IMR-90 (cell line): ENCODE data around the gene ENOX2. TPM values are rescaled to one million over a fixed set of nuclear protein-coding genes. Genes with fewer than 3 reads are reported as not detected.
A peak's percentile ranks its signal among the peaks of the same experiment; 100 is the strongest.

ENCODE experiments used
- ATAC-seq: fragments of 200-7000 bp; cut with Tn5 transposase; 2 replicates; pipeline ENCODE4 v1.9.1; 2020; ENCODE audit warnings: low read depth, mild to moderate bottlenecking, moderate library complexity
- BruUV-seq: library from RNA; stranded (reverse); fragments of 400-500 nt; replicated peaks from 2 replicates; lab custom pipeline; 2021; lab: Mats Ljungman, UMichigan
- CTCF ChIA-PET: fragments of 300-600 bp; formaldehyde crosslinking; extraction: SDS; loops from one replicate; lab custom pipeline; 2021; ENCODE audit warnings: antibody characterized with exemption; lab: Yijun Ruan, JAX
- POLR2A ChIA-PET: fragments of 300-600 bp; sonication (Branson Sonifier 250); formaldehyde crosslinking; loops from one replicate; lab custom pipeline; 2022; ENCODE audit warnings: antibody characterized with exemption; ENCODE audit not compliant: unreplicated experiment; lab: Charles Lee
- DNase-seq: peaks from one replicate; pipeline ENCODE4 v3.0.0; 2013
- H2AFZ ChIP-seq: replicated peaks from 2 replicates; pipeline ENCODE3; 2013; ENCODE audit warnings: low read length, mild to moderate bottlenecking; ENCODE audit not compliant: poor library complexity
- H2AK5ac ChIP-seq: 2 replicates; pipeline ENCODE4 v1.6.1; 2013; ENCODE audit warnings: low read depth, low read length, inconsistent platforms
- H2AK9ac ChIP-seq: replicated peaks from 2 replicates; pipeline ENCODE3; 2013; ENCODE audit warnings: mild to moderate bottlenecking, low read depth, low read length, moderate library complexity; ENCODE audit not compliant: poor library complexity
- H2BK120ac ChIP-seq: 2 replicates; pipeline ENCODE4 v1.6.1; 2013; ENCODE audit warnings: low read depth, low read length, inconsistent platforms
- H2BK15ac ChIP-seq: 3 replicates; pipeline ENCODE4 v1.6.1; 2013; ENCODE audit warnings: low read depth, low read length, inconsistent platforms
- H2BK20ac ChIP-seq: 2 replicates; pipeline ENCODE4 v1.6.1; 2013; ENCODE audit warnings: low read depth, mild to moderate bottlenecking, inconsistent platforms, low read length, moderate library complexity
- H2BK5ac ChIP-seq: 2 replicates; pipeline ENCODE4 v1.6.1; 2013; ENCODE audit warnings: mild to moderate bottlenecking, low read depth, low read length, inconsistent platforms; ENCODE audit not compliant: poor library complexity, severe bottlenecking
- H3K14ac ChIP-seq: replicated peaks from 2 replicates; pipeline ENCODE4 v1.6.1; 2013; ENCODE audit warnings: low read depth, low read length, inconsistent platforms
- H3K18ac ChIP-seq: 2 replicates; pipeline ENCODE4 v1.6.1; 2013; ENCODE audit warnings: low read depth, low read length, control low read depth
- H3K23ac ChIP-seq: 2 replicates; pipeline ENCODE4 v1.6.1; 2013; ENCODE audit warnings: low read depth, low read length, inconsistent platforms
- H3K27ac ChIP-seq: 2 replicates; pipeline ENCODE4 v1.5.1; 2013; ENCODE audit warnings: mild to moderate bottlenecking, control low read depth, low read length; ENCODE audit not compliant: insufficient read depth
- H3K27me3 ChIP-seq: 2 replicates; pipeline ENCODE4 v1.6.1; 2013; ENCODE audit warnings: low read length; ENCODE audit not compliant: control insufficient read depth, insufficient read depth
- H3K36me3 ChIP-seq: 2 replicates; pipeline ENCODE4 v1.6.1; 2013; ENCODE audit warnings: low read length, mixed read lengths; ENCODE audit not compliant: control insufficient read depth, insufficient read depth
- H3K4ac ChIP-seq: 2 replicates; pipeline ENCODE4 v1.6.1; 2013; ENCODE audit warnings: low read depth, low read length, inconsistent platforms
- H3K4me1 ChIP-seq: 2 replicates; pipeline ENCODE4 v1.6.1; 2013; ENCODE audit warnings: low read length, mixed read lengths; ENCODE audit not compliant: control insufficient read depth, insufficient read depth
- H3K4me2 ChIP-seq: 2 replicates; pipeline ENCODE4 v1.6.1; 2013; ENCODE audit warnings: low read depth, mild to moderate bottlenecking, control low read depth, low read length, moderate library complexity
- H3K4me3 ChIP-seq: 2 replicates; pipeline ENCODE4 v1.5.1; 2013; ENCODE audit warnings: low read depth, mild to moderate bottlenecking, control low read depth, low read length, moderate library complexity; ENCODE audit not compliant: insufficient read depth
- H3K56ac ChIP-seq: 2 replicates; pipeline ENCODE4 v1.6.1; 2013; ENCODE audit warnings: low read length, inconsistent platforms; ENCODE audit not compliant: insufficient read depth; ENCODE audit errors: extremely low read depth
- H3K79me1 ChIP-seq, 2 experiments: 2 replicates each; pipeline ENCODE4 v1.6.1; 2013; ENCODE audit warnings: low read length in 2 of 2, inconsistent platforms in 1 of 2, low read depth in 1 of 2
- H3K9ac ChIP-seq: 2 replicates; pipeline ENCODE4 v1.6.1; 2013; ENCODE audit warnings: low read depth, low read length, control low read depth
- H3K9me1 ChIP-seq: 2 replicates; pipeline ENCODE4 v1.6.1; 2013; ENCODE audit warnings: low read length, inconsistent platforms; ENCODE audit not compliant: insufficient read depth
- H3K9me3 ChIP-seq: 2 replicates; pipeline ENCODE4 v1.6.1; 2013; ENCODE audit warnings: low read length; ENCODE audit not compliant: control insufficient read depth, insufficient read depth
- H4K20me1 ChIP-seq: 2 replicates; pipeline ENCODE4 v1.6.1; 2013; ENCODE audit warnings: low read length, inconsistent platforms; ENCODE audit not compliant: insufficient read depth
- H4K5ac ChIP-seq: 2 replicates; pipeline ENCODE4 v1.6.1; 2013; ENCODE audit warnings: mild to moderate bottlenecking, low read depth, low read length, control low read depth
- H4K8ac ChIP-seq, 2 experiments: 2 replicates each; pipeline ENCODE4 v1.6.1; 2013; ENCODE audit warnings: low read depth in 2 of 2, low read length in 2 of 2, control low read depth in 1 of 2, inconsistent platforms in 1 of 2
- H4K91ac ChIP-seq: 2 replicates; pipeline ENCODE4 v1.6.1; 2013; ENCODE audit warnings: low read depth, low read length, inconsistent platforms; ENCODE audit not compliant: insufficient read depth
- CEBPB ChIP-seq: IDR thresholded peaks from 2 replicates; pipeline ENCODE4 v1.6.1; 2012; ENCODE audit warnings: low read depth, low read length, improper control_type of control experiment
- MAFK ChIP-seq: IDR thresholded peaks from 2 replicates; pipeline ENCODE4 v1.6.1; 2012; ENCODE audit warnings: low read depth, low read length, improper control_type of control experiment
- RFX5 ChIP-seq: IDR thresholded peaks from 2 replicates; pipeline ENCODE4 v1.8.0; 2012; ENCODE audit warnings: low read depth, mild to moderate bottlenecking, low read length, moderate library complexity
- WGBS, 2 experiments: methylation state at CpG; one replicate each; pipeline versions ENCODE4 v1.1.5 to v1.1.7; 2013; ENCODE audit warnings: missing lambda C conversion rate in 2 of 2; ENCODE audit not compliant: insufficient read length in 1 of 2; ENCODE audit errors: extremely low coverage in 2 of 2; 5-methylcytosine and 5-hydroxymethylcytosine counted together
- dilution Hi-C: fragments of 300-500 bp; cut with HindIII; formaldehyde crosslinking; loops from one replicate; pipeline ENCODE4 v1.14.3; 2018; ENCODE audit warnings: low sequenced_read_pairs; ENCODE audit not compliant: unreplicated experiment
- in situ Hi-C: fragments of 300-500 bp; cut with MboI; formaldehyde crosslinking; loops from 3 replicates; pipeline ENCODE4 v1.14.3; 2019; ENCODE audit warnings: low sequenced_read_pairs, inconsistent platforms, mixed read lengths
- intact Hi-C: fragments of 100-400 bp; cut with micrococcal nuclease; formaldehyde crosslinking; loops from 2 replicates; pipeline ENCODE4 v1.10.0; 2022
- polyA plus RNA-seq, 3 experiments: library from polyadenylated mRNA; depleted of rRNA; stranded (reverse); fragments of >200 nt; gene quantifications; 2 replicates each; pipeline ENCODE4 v1.2.3, GENCODE V29; 2012; ENCODE audit warnings: low replicate concordance in 1 of 3
- total RNA-seq: library from RNA; depleted of rRNA; stranded (reverse); fragments of >200 nt; gene quantifications from 2 replicates; pipeline ENCODE4 v1.2.3, GENCODE V29; 2012
- TF ChIP-seq, protein P1 (sequence below): fragments of 150-350 bp; IDR thresholded peaks from 2 replicates; pipeline ENCODE4 v1.6.1; 2016; ENCODE audit warnings: low read depth, mild to moderate bottlenecking, low read length, moderate library complexity, borderline replicate concordance
- TF ChIP-seq, protein P2 (sequence below): fragments of 150-350 bp; IDR thresholded peaks from 2 replicates; pipeline ENCODE4 v1.6.1; 2017; ENCODE audit warnings: mild to moderate bottlenecking, antibody characterized with exemption, low read length, low read depth

Gene ENOX2
- total and polyA plus RNA-seq, 2 of the 4 experiments (the other 2 are of a cell fraction): 6.3 to 11.8 TPM

DNA sequence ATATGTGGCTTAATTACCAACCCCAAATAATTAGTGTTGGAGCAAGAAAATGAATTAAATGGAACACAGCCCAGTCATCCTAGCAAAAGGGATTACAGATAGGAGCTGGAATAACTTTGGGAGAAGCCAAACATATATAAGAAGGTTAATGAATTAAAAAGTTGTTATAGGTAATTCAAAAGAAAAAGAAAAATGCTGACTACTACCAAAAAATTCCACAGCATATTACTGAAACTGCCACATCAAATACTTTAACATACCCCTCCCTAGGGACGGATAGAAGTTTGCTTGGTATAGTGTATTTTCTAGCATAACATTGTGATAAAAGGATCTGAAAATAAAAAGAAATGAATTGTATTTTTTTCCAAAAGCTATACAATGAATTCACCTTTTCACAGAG is 99.5 kb downstream of the ENOX2 start:
- Histone ChIP-seq H2BK120ac (no peak overlapping the region), H4K8ac (no peak overlapping the region), H2BK5ac (no peak overlapping the region), H3K23ac (no peak overlapping the region), H3K9me3 (no peaks in the 10 kb centered on the region), H3K4me1 (no peaks in the 10 kb centered on the region), H2BK20ac (no peak overlapping the region), H3K79me1 (no peaks in the 10 kb centered on the region), H3K9ac (no peak overlapping the region), H3K4ac (no peak overlapping the region), H3K14ac (no peak overlapping the region), H3K18ac (no peak overlapping the region), H3K4me2 (no peak overlapping the region), H4K5ac (no peak overlapping the region), H2AK9ac (no peak overlapping the region), H2AK5ac (no peak overlapping the region), H2AFZ (no peak overlapping the region), H3K56ac (no peak overlapping the region), H4K91ac (no peak overlapping the region), H3K27ac (no peak overlapping the region), H2BK15ac (no peak overlapping the region), H4K20me1 (no peaks in the 10 kb centered on the region), H3K36me3 (no peaks in the 10 kb centered on the region), H3K9me1 (peaks cover 3% of the 10 kb centered on the region; the same call in 1 of the 2 replicates), H3K4me3 (no peak overlapping the region), H3K27me3 (no peaks in the 10 kb centered on the region)
- dilution Hi-C loops: no loop called here
- CTCF ChIA-PET: no interaction called here
- ATAC-seq (no peak), DNase-seq (no peak)
- POLR2A ChIA-PET: no interaction called here
- TF ChIP-seq CEBPB (no peak), RFX5 (no peak), MAFK (peak; percentile 84)
- TF ChIP-seq, protein P1, sequence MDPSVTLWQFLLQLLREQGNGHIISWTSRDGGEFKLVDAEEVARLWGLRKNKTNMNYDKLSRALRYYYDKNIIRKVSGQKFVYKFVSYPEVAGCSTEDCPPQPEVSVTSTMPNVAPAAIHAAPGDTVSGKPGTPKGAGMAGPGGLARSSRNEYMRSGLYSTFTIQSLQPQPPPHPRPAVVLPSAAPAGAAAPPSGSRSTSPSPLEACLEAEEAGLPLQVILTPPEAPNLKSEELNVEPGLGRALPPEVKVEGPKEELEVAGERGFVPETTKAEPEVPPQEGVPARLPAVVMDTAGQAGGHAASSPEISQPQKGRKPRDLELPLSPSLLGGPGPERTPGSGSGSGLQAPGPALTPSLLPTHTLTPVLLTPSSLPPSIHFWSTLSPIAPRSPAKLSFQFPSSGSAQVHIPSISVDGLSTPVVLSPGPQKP: no peak
- TF ChIP-seq, protein P2, sequence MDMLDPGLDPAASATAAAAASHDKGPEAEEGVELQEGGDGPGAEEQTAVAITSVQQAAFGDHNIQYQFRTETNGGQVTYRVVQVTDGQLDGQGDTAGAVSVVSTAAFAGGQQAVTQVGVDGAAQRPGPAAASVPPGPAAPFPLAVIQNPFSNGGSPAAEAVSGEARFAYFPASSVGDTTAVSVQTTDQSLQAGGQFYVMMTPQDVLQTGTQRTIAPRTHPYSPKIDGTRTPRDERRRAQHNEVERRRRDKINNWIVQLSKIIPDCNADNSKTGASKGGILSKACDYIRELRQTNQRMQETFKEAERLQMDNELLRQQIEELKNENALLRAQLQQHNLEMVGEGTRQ: no peak
- BruUV-seq: no TSS peak
- WGBS, 2 experiments: no CpG with 5 or more reads among the region's 1 CpG
- intact Hi-C loops: no loop called here
- in situ Hi-C loops: no loop called here
